GM23338 (cell line): ENCODE measurements around the gene ATP23. TPM values are rescaled to one million over a fixed set of nuclear protein-coding genes. Genes with fewer than 3 reads are reported as not detected.

Experiments
- ATAC-seq: fragments of 200-7000 bp; cut with Tn5 transposase; 3 replicates; pipeline ENCODE4 v1.9.1; 2020
- DNase-seq: peaks from one replicate; pipeline ENCODE4 v3.0.0-alpha.2; 2015; ENCODE audit warnings: low spot score
- H2AFZ ChIP-seq: fragments of 200-600 bp; sonication (generic); 2 replicates; pipeline ENCODE4 v1.8.0; 2016; ENCODE audit warnings: antibody characterized with exemption, mild to moderate bottlenecking, moderate library complexity
- H3F3A ChIP-seq: fragments of 200-600 bp; sonication (generic); replicated peaks from 2 replicates; pipeline ENCODE4 v1.8.0; 2017; ENCODE audit warnings: antibody characterized with exemption, mixed run types, low read depth
- H3K27ac ChIP-seq: fragments of 200-600 bp; sonication (generic); 2 replicates; pipeline ENCODE4 v1.6.1; 2016; ENCODE audit warnings: low read depth
- H3K27me3 ChIP-seq: fragments of 200-600 bp; sonication (generic); 2 replicates; pipeline ENCODE4 v1.8.0; 2016; ENCODE audit warnings: mild to moderate bottlenecking, mixed run types, moderate library complexity; ENCODE audit not compliant: insufficient read depth
- H3K36me3 ChIP-seq: fragments of 200-600 bp; sonication (generic); 2 replicates; pipeline ENCODE4 v1.8.0; 2016; ENCODE audit warnings: mild to moderate bottlenecking; ENCODE audit not compliant: insufficient read depth
- H3K4me1 ChIP-seq: fragments of 200-600 bp; sonication (generic); 2 replicates; pipeline ENCODE4 v1.8.0; 2016; ENCODE audit warnings: mild to moderate bottlenecking, moderate library complexity; ENCODE audit not compliant: insufficient read depth
- H3K4me2 ChIP-seq: fragments of 200-600 bp; sonication (generic); 2 replicates; pipeline ENCODE4 v1.7.1; 2017; ENCODE audit warnings: mixed run types
- H3K4me3 ChIP-seq: fragments of 200-600 bp; sonication (generic); 2 replicates; pipeline ENCODE4 v1.6.1; 2016; ENCODE audit warnings: mixed run types
- H3K79me2 ChIP-seq: fragments of 200-600 bp; sonication (generic); replicated peaks from 2 replicates; pipeline ENCODE4 v1.8.0; 2017; ENCODE audit warnings: mild to moderate bottlenecking; ENCODE audit not compliant: insufficient read depth
- H3K9me2 ChIP-seq: fragments of 200-600 bp; sonication (generic); 2 replicates; pipeline ENCODE4 v1.8.0; 2017; ENCODE audit not compliant: insufficient read depth
- H4K20me1 ChIP-seq: fragments of 200-600 bp; sonication (generic); replicated peaks from 2 replicates; pipeline ENCODE4 v1.8.0; 2017; ENCODE audit warnings: mild to moderate bottlenecking; ENCODE audit not compliant: insufficient read depth
- H3K27ac Mint-ChIP-seq: 2 replicates; pipeline ENCODE4 v1.8.0; 2020; ENCODE audit warnings: inconsistent platforms, mild to moderate bottlenecking, moderate library complexity, mixed read lengths
- H3K27me3 Mint-ChIP-seq: 3 replicates; pipeline ENCODE4 v1.8.0; 2022; ENCODE audit warnings: low read depth, mild to moderate bottlenecking, moderate library complexity, mixed read lengths, inconsistent platforms; ENCODE audit not compliant: insufficient read depth, poor library complexity
- H3K36me3 Mint-ChIP-seq: 3 replicates; pipeline ENCODE4 v1.8.0; 2021; ENCODE audit warnings: low read depth, mild to moderate bottlenecking, inconsistent platforms, moderate library complexity, mixed read lengths
- H3K4me1 Mint-ChIP-seq: 3 replicates; pipeline ENCODE4 v1.8.0; 2020; ENCODE audit warnings: mild to moderate bottlenecking, inconsistent platforms, mixed read lengths
- H3K4me3 Mint-ChIP-seq: 3 replicates; pipeline ENCODE4 v1.8.0; 2021; ENCODE audit warnings: moderate library complexity, mild to moderate bottlenecking, inconsistent platforms, mixed read lengths
- H3K9me3 Mint-ChIP-seq: 3 replicates; pipeline ENCODE4 v1.8.0; 2020; ENCODE audit warnings: moderate library complexity, mild to moderate bottlenecking, inconsistent platforms, mixed read lengths
- CREB1 ChIP-seq: fragments of 250-450 bp; sonication (Bioruptor Pico); IDR thresholded peaks from 2 replicates; pipeline ENCODE4 v1.5.0; 2020; ENCODE audit warnings: low read depth, mild to moderate bottlenecking, moderate library complexity
- CTCF ChIP-seq, 2 experiments: fragments of 200-600 bp in 1 of 2; sonication (generic) in 1 of 2; conservative IDR thresholded peaks; 2 replicates each; pipeline versions ENCODE4 v1.5.1 to v1.6.1; 2016 to 2017; ENCODE audit warnings: antibody characterized with exemption in 2 of 2, low read depth in 2 of 2, mild to moderate bottlenecking in 2 of 2, moderate library complexity in 1 of 2
- EZH2 ChIP-seq: fragments of 200-600 bp; sonication (generic); IDR thresholded peaks from one replicate; pipeline ENCODE4 v1.8.0; 2017; ENCODE audit warnings: antibody characterized with exemption, mild to moderate bottlenecking, low read depth; ENCODE audit not compliant: unreplicated experiment
- EZH2phosphoT487 ChIP-seq: fragments of 200-600 bp; sonication (generic); IDR thresholded peaks from one replicate; pipeline ENCODE4 v1.8.1; 2018; ENCODE audit warnings: antibody characterized with exemption; ENCODE audit not compliant: unreplicated experiment
- JUNB ChIP-seq: IDR thresholded peaks from one replicate; pipeline ENCODE4 v1.6.1; 2016; ENCODE audit warnings: antibody characterized with exemption; ENCODE audit not compliant: unreplicated experiment
- NANOG ChIP-seq: IDR thresholded peaks from 2 replicates; pipeline ENCODE4 v1.6.1; 2016; ENCODE audit warnings: antibody characterized with exemption, borderline replicate concordance
- POLR2AphosphoS5 ChIP-seq: IDR thresholded peaks from 2 replicates; pipeline ENCODE4 v1.6.1; 2016; ENCODE audit warnings: antibody characterized with exemption, low read depth
- STAT1 ChIP-seq: IDR thresholded peaks from one replicate; pipeline ENCODE4 v1.6.1; 2016; ENCODE audit warnings: antibody characterized with exemption; ENCODE audit not compliant: unreplicated experiment
- ZNF114 ChIP-seq: fragments of 250-450 bp; sonication (Bioruptor Pico); IDR thresholded peaks from 2 replicates; pipeline ENCODE4 v1.5.0; 2020; ENCODE audit warnings: mild to moderate bottlenecking, moderate library complexity
- ZNF331 ChIP-seq: fragments of 250-450 bp; sonication (Bioruptor Pico); IDR thresholded peaks from 2 replicates; pipeline ENCODE4 v1.5.0; 2020; ENCODE audit warnings: low read depth, mild to moderate bottlenecking, moderate library complexity
- polyA plus RNA-seq: library from polyadenylated mRNA; unstranded; fragments of >200 nt; fragmentation: Nextera tagmentation; extraction: Ambion mirVana; gene quantifications from 2 replicates; pipeline ENCODE4 v1.2.1, GENCODE V29; 2016
- total RNA-seq: library from RNA; depleted of rRNA; stranded (reverse); fragments of >200 nt; shearing (Covaris generic); gene quantifications from 2 replicates; pipeline ENCODE4 v1.2.3, GENCODE V29; 2014
- TF ChIP-seq, protein P1 (sequence below): fragments of 250-450 bp; sonication (Bioruptor Pico); IDR thresholded peaks from 2 replicates; pipeline ENCODE4 v1.5.0; 2020; ENCODE audit warnings: mild to moderate bottlenecking, moderate library complexity
- TF ChIP-seq, protein P2 (sequence below): IDR thresholded peaks from 2 replicates; pipeline ENCODE4 v1.6.1; 2016; ENCODE audit warnings: antibody characterized with exemption
- TF ChIP-seq, protein P3 (sequence below): IDR thresholded peaks from one replicate; pipeline ENCODE4 v1.6.1; 2018; ENCODE audit warnings: antibody characterized with exemption; ENCODE audit not compliant: unreplicated experiment

The ATP23 gene
- total and polyA plus RNA-seq, 2 experiments from 2014 or later = 14.7 to 21.0 TPM

DNA sequence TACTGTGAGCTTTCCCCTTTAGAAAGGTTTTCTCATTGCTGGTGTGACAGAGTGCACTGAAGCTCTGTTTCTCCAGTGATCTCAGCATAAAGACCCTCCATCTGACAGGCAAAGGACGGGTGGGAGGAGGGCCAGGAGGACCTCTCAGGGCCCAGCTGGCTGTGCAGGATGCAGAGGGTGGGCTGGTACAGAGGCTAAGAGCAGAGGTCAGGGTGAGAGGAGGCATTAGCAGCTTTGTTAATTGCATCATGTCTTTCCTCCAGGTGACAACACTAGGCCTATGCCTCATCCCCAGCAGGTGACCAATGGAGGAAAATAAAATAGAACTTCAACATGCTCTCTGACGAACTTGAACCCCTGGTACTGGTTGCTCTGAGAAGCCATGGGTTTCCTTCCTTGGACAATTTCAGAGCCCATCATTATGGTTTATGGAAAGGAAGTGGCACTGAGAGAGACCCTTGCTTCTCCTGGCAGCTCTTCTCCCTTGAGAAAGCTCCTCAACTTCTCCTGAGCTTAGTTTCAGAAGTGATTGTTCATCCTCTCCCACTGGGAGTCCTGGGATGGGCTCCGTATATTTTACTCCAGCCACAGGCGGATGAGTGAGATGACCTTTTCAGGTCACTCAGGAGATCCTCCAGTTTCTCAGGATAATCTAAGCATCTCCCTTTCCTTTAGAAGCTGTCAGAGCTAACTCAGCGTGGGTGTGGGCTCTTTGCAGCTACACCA is 45.8 kb upstream of the ATP23 start:
- 0 out of 2 replicates have a peak, but pooled peaks cover 6% of the 10 kb centered on the region for H3F3A ChIP-seq
- H3K79me2 ChIP-seq = no peaks in the 10 kb centered on the region
- H3K36me3 ChIP-seq = no peaks in the 10 kb centered on the region
- DNase-seq (no peak), ATAC-seq (no peak)
- Mint-ChIP-seq H3K27ac (no peak overlapping the region), H3K27me3 (peaks cover 28% of the 10 kb centered on the region), H3K4me3 (peak overlapping the region; percentile 65), H3K9me3 (no peaks in the 10 kb centered on the region), H3K36me3 (no peaks in the 10 kb centered on the region; the same call in 2 of the 3 replicates), H3K4me1 (peaks cover 42% of the 10 kb centered on the region)
- no peak for TF ChIP-seq STAT1
- no peak for TF ChIP-seq CREB1 (CRISPR knock-in tag)
- TF ChIP-seq, protein P1, sequence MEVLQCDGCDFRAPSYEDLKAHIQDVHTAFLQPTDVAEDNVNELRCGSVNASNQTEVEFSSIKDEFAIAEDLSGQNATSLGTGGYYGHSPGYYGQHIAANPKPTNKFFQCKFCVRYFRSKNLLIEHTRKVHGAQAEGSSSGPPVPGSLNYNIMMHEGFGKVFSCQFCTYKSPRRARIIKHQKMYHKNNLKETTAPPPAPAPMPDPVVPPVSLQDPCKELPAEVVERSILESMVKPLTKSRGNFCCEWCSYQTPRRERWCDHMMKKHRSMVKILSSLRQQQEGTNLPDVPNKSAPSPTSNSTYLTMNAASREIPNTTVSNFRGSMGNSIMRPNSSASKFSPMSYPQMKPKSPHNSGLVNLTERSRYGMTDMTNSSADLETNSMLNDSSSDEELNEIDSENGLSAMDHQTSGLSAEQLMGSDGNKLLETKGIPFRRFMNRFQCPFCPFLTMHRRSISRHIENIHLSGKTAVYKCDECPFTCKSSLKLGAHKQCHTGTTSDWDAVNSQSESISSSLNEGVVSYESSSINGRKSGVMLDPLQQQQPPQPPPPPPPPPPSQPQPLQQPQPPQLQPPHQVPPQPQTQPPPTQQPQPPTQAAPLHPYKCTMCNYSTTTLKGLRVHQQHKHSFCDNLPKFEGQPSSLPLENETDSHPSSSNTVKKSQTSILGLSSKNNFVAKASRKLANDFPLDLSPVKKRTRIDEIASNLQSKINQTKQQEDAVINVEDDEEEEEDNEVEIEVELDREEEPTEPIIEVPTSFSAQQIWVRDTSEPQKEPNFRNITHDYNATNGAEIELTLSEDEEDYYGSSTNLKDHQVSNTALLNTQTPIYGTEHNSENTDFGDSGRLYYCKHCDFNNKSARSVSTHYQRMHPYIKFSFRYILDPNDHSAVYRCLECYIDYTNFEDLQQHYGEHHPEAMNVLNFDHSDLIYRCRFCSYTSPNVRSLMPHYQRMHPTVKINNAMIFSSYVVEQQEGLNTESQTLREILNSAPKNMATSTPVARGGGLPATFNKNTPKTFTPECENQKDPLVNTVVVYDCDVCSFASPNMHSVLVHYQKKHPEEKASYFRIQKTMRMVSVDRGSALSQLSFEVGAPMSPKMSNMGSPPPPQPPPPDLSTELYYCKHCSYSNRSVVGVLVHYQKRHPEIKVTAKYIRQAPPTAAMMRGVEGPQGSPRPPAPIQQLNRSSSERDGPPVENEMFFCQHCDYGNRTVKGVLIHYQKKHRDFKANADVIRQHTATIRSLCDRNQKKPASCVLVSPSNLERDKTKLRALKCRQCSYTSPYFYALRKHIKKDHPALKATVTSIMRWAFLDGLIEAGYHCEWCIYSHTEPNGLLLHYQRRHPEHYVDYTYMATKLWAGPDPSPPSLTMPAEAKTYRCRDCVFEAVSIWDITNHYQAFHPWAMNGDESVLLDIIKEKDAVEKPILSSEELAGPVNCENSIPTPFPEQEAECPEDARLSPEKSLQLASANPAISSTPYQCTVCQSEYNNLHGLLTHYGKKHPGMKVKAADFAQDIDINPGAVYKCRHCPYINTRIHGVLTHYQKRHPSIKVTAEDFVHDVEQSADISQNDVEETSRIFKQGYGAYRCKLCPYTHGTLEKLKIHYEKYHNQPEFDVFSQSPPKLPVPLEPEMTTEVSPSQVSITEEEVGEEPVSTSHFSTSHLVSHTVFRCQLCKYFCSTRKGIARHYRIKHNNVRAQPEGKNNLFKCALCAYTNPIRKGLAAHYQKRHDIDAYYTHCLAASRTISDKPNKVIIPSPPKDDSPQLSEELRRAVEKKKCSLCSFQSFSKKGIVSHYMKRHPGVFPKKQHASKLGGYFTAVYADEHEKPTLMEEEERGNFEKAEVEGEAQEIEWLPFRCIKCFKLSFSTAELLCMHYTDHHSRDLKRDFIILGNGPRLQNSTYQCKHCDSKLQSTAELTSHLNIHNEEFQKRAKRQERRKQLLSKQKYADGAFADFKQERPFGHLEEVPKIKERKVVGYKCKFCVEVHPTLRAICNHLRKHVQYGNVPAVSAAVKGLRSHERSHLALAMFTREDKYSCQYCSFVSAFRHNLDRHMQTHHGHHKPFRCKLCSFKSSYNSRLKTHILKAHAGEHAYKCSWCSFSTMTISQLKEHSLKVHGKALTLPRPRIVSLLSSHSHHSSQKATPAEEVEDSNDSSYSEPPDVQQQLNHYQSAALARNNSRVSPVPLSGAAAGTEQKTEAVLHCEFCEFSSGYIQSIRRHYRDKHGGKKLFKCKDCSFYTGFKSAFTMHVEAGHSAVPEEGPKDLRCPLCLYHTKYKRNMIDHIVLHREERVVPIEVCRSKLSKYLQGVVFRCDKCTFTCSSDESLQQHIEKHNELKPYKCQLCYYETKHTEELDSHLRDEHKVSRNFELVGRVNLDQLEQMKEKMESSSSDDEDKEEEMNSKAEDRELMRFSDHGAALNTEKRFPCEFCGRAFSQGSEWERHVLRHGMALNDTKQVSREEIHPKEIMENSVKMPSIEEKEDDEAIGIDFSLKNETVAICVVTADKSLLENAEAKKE (CRISPR knock-in tag) = no peak
- TF ChIP-seq POLR2AphosphoS5 = no peak
- no peak for TF ChIP-seq EZH2
- TF ChIP-seq JUNB = no peak
- no peak for TF ChIP-seq ZNF331 (CRISPR knock-in tag)
- TF ChIP-seq, protein P2, sequence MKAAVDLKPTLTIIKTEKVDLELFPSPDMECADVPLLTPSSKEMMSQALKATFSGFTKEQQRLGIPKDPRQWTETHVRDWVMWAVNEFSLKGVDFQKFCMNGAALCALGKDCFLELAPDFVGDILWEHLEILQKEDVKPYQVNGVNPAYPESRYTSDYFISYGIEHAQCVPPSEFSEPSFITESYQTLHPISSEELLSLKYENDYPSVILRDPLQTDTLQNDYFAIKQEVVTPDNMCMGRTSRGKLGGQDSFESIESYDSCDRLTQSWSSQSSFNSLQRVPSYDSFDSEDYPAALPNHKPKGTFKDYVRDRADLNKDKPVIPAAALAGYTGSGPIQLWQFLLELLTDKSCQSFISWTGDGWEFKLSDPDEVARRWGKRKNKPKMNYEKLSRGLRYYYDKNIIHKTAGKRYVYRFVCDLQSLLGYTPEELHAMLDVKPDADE = no peak
- no peak for TF ChIP-seq NANOG
- no peak for TF ChIP-seq CTCF (conservative IDR thresholded peaks at IDR 0.05; ENCODE audit: low read depth in 2 of 2)
- TF ChIP-seq ZNF114 (CRISPR knock-in tag) = no peak
- TF ChIP-seq EZH2phosphoT487 = no peak
- TF ChIP-seq, protein P3, sequence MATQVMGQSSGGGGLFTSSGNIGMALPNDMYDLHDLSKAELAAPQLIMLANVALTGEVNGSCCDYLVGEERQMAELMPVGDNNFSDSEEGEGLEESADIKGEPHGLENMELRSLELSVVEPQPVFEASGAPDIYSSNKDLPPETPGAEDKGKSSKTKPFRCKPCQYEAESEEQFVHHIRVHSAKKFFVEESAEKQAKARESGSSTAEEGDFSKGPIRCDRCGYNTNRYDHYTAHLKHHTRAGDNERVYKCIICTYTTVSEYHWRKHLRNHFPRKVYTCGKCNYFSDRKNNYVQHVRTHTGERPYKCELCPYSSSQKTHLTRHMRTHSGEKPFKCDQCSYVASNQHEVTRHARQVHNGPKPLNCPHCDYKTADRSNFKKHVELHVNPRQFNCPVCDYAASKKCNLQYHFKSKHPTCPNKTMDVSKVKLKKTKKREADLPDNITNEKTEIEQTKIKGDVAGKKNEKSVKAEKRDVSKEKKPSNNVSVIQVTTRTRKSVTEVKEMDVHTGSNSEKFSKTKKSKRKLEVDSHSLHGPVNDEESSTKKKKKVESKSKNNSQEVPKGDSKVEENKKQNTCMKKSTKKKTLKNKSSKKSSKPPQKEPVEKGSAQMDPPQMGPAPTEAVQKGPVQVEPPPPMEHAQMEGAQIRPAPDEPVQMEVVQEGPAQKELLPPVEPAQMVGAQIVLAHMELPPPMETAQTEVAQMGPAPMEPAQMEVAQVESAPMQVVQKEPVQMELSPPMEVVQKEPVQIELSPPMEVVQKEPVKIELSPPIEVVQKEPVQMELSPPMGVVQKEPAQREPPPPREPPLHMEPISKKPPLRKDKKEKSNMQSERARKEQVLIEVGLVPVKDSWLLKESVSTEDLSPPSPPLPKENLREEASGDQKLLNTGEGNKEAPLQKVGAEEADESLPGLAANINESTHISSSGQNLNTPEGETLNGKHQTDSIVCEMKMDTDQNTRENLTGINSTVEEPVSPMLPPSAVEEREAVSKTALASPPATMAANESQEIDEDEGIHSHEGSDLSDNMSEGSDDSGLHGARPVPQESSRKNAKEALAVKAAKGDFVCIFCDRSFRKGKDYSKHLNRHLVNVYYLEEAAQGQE = no peak
- H2AFZ ChIP-seq = peak overlapping the region; percentile 100
- H3K4me2 ChIP-seq = peak overlapping the region; percentile 91
- peaks cover 21% of the 10 kb centered on the region; the same call in 1 of the 2 replicates for H3K27me3 ChIP-seq
- H3K9me2 ChIP-seq = no peaks in the 10 kb centered on the region
- no peak overlapping the region for H3K27ac ChIP-seq
- no peaks in the 10 kb centered on the region for H4K20me1 ChIP-seq
- peaks cover 23% of the 10 kb centered on the region for H3K4me1 ChIP-seq
- H3K4me3 ChIP-seq = peak overlapping the region; percentile 65
